ENCODE data around the gene PHACTR2.

Gene PHACTR2

GRCh38 chr6:143839196-143839595, 161.4 kb downstream of the PHACTR2 start:
- H3K27ac ChIP-seq (replicated peaks) = no peak overlapping the region
- no peaks in the 10 kb centered on the region for H3K27me3 ChIP-seq (ENCODE audit: insufficient read depth, poor library complexity, severe bottlenecking)
- TF ChIP-seq SPI1 (IDR thresholded peaks at IDR 0.05; ENCODE audit: borderline replicate concordance, low read depth) (no peak), POLR2AphosphoS5 (IDR thresholded peaks at IDR 0.05; ENCODE audit: low read depth) (no peak), CTCF (IDR thresholded peaks at IDR 0.05; ENCODE audit: insufficient read depth, low read length) (no peak), GABPA (IDR thresholded peaks at IDR 0.05; ENCODE audit: low read depth) (no peak), REST (IDR thresholded peaks at IDR 0.05; ENCODE audit: insufficient replicate concordance, low read depth) (no peak)
- no peak overlapping the region for H3K4me3 ChIP-seq (replicated peaks; ENCODE audit: insufficient read depth, low read length)
- DNase-seq (ENCODE audit: low read depth in 1 of 2, low spot score in 1 of 2) = no peak

GRCh38 chr6:143840595-143841265, 163.0 kb downstream of the PHACTR2 start:
- no peaks in the 10 kb centered on the region for H3K27me3 ChIP-seq (ENCODE audit: insufficient read depth, poor library complexity, severe bottlenecking)
- TF ChIP-seq POLR2AphosphoS5 (IDR thresholded peaks at IDR 0.05; ENCODE audit: low read depth) (no peak), REST (IDR thresholded peaks at IDR 0.05; ENCODE audit: insufficient replicate concordance, low read depth) (no peak)
- no peak overlapping the region for H3K4me3 ChIP-seq (replicated peaks; ENCODE audit: insufficient read depth, low read length)
- no peak overlapping the region for H3K27ac ChIP-seq (replicated peaks)
- DNase-seq (ENCODE audit: low read depth in 1 of 2, low spot score in 1 of 2) = no peak

- Histone ChIP-seq H3K27me3 (ENCODE audit: insufficient read depth, poor library complexity, severe bottlenecking) (no peaks in the 10 kb centered on the region), H3K4me3 (replicated peaks; ENCODE audit: insufficient read depth, low read length) (peak overlapping the region; percentile 84), H3K27ac (replicated peaks) (peak overlapping the region; percentile 96)
- TF ChIP-seq GABPA (IDR thresholded peaks at IDR 0.05; ENCODE audit: low read depth) (no peak), REST (IDR thresholded peaks at IDR 0.05; ENCODE audit: insufficient replicate concordance, low read depth) (no peak)
- DNase-seq (ENCODE audit: low read depth in 1 of 2, low spot score in 1 of 2) = peak in 1 of 2 experiments; percentile 21
Observed at GRCh38 chr6:143842461-143842901, 164.7 kb downstream of the PHACTR2 start.

- H3K27me3 ChIP-seq (ENCODE audit: insufficient read depth, poor library complexity, severe bottlenecking) = no peaks in the 10 kb centered on the region
- peak within 1 kb of the TSS; percentile 96 for H3K27ac ChIP-seq (replicated peaks)
- peak; percentile 91 to 96 for DNase-seq (ENCODE audit: low read depth in 1 of 2, low spot score in 1 of 2)
- H3K4me3 ChIP-seq (replicated peaks; ENCODE audit: insufficient read depth, low read length) = peak within 1 kb of the TSS; percentile 84
- TF ChIP-seq GABPA (IDR thresholded peaks at IDR 0.05; ENCODE audit: low read depth) (peak; percentile 63), SPI1 (IDR thresholded peaks at IDR 0.05; ENCODE audit: borderline replicate concordance, low read depth) (no peak), REST (IDR thresholded peaks at IDR 0.05; ENCODE audit: insufficient replicate concordance, low read depth) (no peak), CTCF (IDR thresholded peaks at IDR 0.05; ENCODE audit: insufficient read depth, low read length) (no peak), POLR2AphosphoS5 (IDR thresholded peaks at IDR 0.05; ENCODE audit: low read depth) (peak; percentile 69; the same call in 1 of the 2 replicates)
Observed at GRCh38 chr6:143842902-143843676, 165.3 kb downstream of the PHACTR2 start, which contains the start of gene LTV1. LTV1 (plus strand) TSS chr6:143843338; CDS start chr6:143843478, 140 bp downstream.

All from HL-60 (cell line).